ENCODE data around the gene PDHX.

PDHX gene

GRCh38 chr11:34960277-34960676 lies 43.9 kb downstream of the PDHX start:
- DNase-seq, result no peak

- no peak for DNase-seq
Observed at GRCh38 chr11:34962034-34962433, 45.6 kb downstream of the PDHX start.

- DNase-seq, result no peak
Observed at GRCh38 chr11:34963351-34963750, 46.9 kb downstream of the PDHX start.

- DNase-seq, result no peak
Observed at GRCh38 chr11:34964610-34965331, 48.4 kb downstream of the PDHX start.

GRCh38 chr11:34968862-34969261 lies 52.4 kb downstream of the PDHX start:
- no peak for DNase-seq

GRCh38 chr11:34970033-34970432 lies 53.6 kb downstream of the PDHX start:
- DNase-seq, result no peak

- no peak for DNase-seq
Observed at GRCh38 chr11:34970480-34970879, 54.1 kb downstream of the PDHX start.

- no peak for DNase-seq
Observed at GRCh38 chr11:34971928-34972327, 55.5 kb downstream of the PDHX start.

GRCh38 chr11:34972366-34972765 lies 55.9 kb downstream of the PDHX start:
- DNase-seq, result no peak

GRCh38 chr11:34972892-34973291 lies 56.5 kb downstream of the PDHX start:
- no peak for DNase-seq

GRCh38 chr11:34975482-34975881 lies 59.1 kb downstream of the PDHX start:
- DNase-seq, result peak; percentile 11

GRCh38 chr11:34976496-34977088 lies 60.2 kb downstream of the PDHX start:
- DNase-seq, result no peak

GRCh38 chr11:34977089-34977912 lies 60.9 kb downstream of the PDHX start:
- no peak for DNase-seq

- DNase-seq, result no peak
Observed at GRCh38 chr11:34978236-34979191, 62.1 kb downstream of the PDHX start.

GRCh38 chr11:34984514-34984913 lies 68.1 kb downstream of the PDHX start:
- no peak for DNase-seq

GRCh38 chr11:34986883-34987520 lies 70.6 kb downstream of the PDHX start:
- DNase-seq, result no peak

GRCh38 chr11:34987617-34988016 lies 71.2 kb downstream of the PDHX start:
- no peak for DNase-seq

GRCh38 chr11:34988294-34989255 lies 72.2 kb downstream of the PDHX start:
- DNase-seq, result no peak

- no peak for DNase-seq
Observed at GRCh38 chr11:34990916-34991315, 74.5 kb downstream of the PDHX start.

GRCh38 chr11:34994854-34995253 lies 78.4 kb downstream of the PDHX start:
- DNase-seq, result no peak

GRCh38 chr11:34996958-34997357 lies 80.5 kb downstream of the PDHX start:
- DNase-seq, result no peak

Data from NCI-H2029 treated with DMSO at 0.1 percent for 48 hours (cell line).